K562 (cell line): ENCODE measurements around the gene RETREG2. TPM values are rescaled to one million over a fixed set of nuclear protein-coding genes. Genes with fewer than 3 reads are reported as not detected.

Source experiments
- ATAC-seq: fragments of 200-7000 bp; cut with Tn5 transposase; 3 replicates; pipeline ENCODE4 v1.9.1; 2020; ENCODE audit warnings: moderate library complexity
- BruUV-seq: library from RNA; stranded (reverse); fragments of 400-500 nt; replicated peaks from 2 replicates; lab custom pipeline; 2021; lab: Mats Ljungman, UMichigan
- CTCF ChIA-PET: fragments of 300-600 bp; formaldehyde crosslinking; extraction: SDS; loops from one replicate; lab custom pipeline; 2021; ENCODE audit warnings: low intra/inter-chr PET ratio; lab: Yijun Ruan, JAX
- POLR2A ChIA-PET: fragments of 300-600, 350-650 bp; sonication (Branson Sonifier 250); formaldehyde crosslinking; extraction: SDS; loops from one replicate; lab custom pipeline; 2021; ENCODE audit warnings: antibody characterized with exemption, inconsistent platforms; lab: Yijun Ruan, JAX
- DNase-seq, 4 experiments: peaks; one replicate each; pipeline versions ENCODE4 v3.0.0 to v3.0.0-alpha.2; 2011 to 2018; ENCODE audit warnings: low spot score in 3 of 4, mixed read lengths in 3 of 4; ENCODE audit errors: extremely low read depth in 1 of 4
- FAIRE-seq: peaks from 2 replicates; lab custom pipeline; 2011; peaks lifted over from hg19 to GRCh38; lab: Jason Lieb, UNC
- H2AFZ ChIP-seq: 2 replicates; pipeline ENCODE4 v1.6.0; 2011; ENCODE audit warnings: low read depth, low read length, control low read depth, inconsistent platforms
- H3K27ac ChIP-seq: fragments of 200-600 bp; 3 replicates; pipeline ENCODE4 v1.8.0; 2011; ENCODE audit warnings: low read depth, mild to moderate bottlenecking, control low read depth, inconsistent platforms, low read length, moderate library complexity, mixed read lengths; ENCODE audit errors: extremely low read depth
- H3K27me3 ChIP-seq, 2 experiments: fragments of 300-600 bp in 1 of 2; 2 replicates in 1 of 2; 3 replicates in 1 of 2; pipeline versions ENCODE4 v1.6.0 to v1.8.0; 2011; ENCODE audit warnings: inconsistent platforms in 2 of 2, low read length in 2 of 2, mild to moderate bottlenecking in 1 of 2, mixed read lengths in 1 of 2, moderate library complexity in 1 of 2; ENCODE audit not compliant: control insufficient read depth in 2 of 2, insufficient read depth in 2 of 2
- H3K36me3 ChIP-seq: fragments of 300-600 bp; 3 replicates; pipeline ENCODE4 v1.8.0; 2011; ENCODE audit warnings: mild to moderate bottlenecking, low read length, inconsistent platforms; ENCODE audit not compliant: control insufficient read depth, insufficient read depth
- H3K4me1 ChIP-seq, 2 experiments: fragments of 200-600 bp in 1 of 2; replicated peaks in 1 of 2; 2 replicates in 1 of 2; 3 replicates in 1 of 2; pipeline versions ENCODE4 v1.5.1 to v1.8.0; 2011; ENCODE audit warnings: inconsistent platforms in 2 of 2, low read length in 2 of 2, mild to moderate bottlenecking in 1 of 2, mixed read lengths in 1 of 2, moderate library complexity in 1 of 2; ENCODE audit not compliant: control insufficient read depth in 2 of 2, insufficient read depth in 2 of 2
- H3K4me2 ChIP-seq: 2 replicates; pipeline ENCODE4 v1.6.1; 2011; ENCODE audit warnings: low read length, control low read depth, inconsistent platforms, mixed read lengths; ENCODE audit not compliant: insufficient read depth
- H3K4me3 ChIP-seq: fragments of 200-600 bp; sonication (generic), shearing (Covaris generic); 2 replicates; pipeline ENCODE4 v1.5.1; 2016; ENCODE audit warnings: control low read depth, inconsistent platforms
- H3K79me2 ChIP-seq: fragments of 200-600 bp; 3 replicates; pipeline ENCODE4 v1.8.0; 2011; ENCODE audit warnings: low read length, inconsistent platforms; ENCODE audit not compliant: control insufficient read depth, insufficient read depth
- H3K9ac ChIP-seq, 2 experiments: 2 replicates each; pipeline versions ENCODE4 v1.6.0 to v1.6.1; 2011; ENCODE audit warnings: low read depth in 2 of 2, low read length in 2 of 2, control low read depth in 1 of 2, inconsistent platforms in 1 of 2, mild to moderate bottlenecking in 1 of 2, mixed read lengths in 1 of 2; ENCODE audit not compliant: insufficient read depth in 1 of 2
- H3K9me1 ChIP-seq: one replicate; pipeline ENCODE4 v1.6.0; 2011; ENCODE audit warnings: inconsistent platforms, mild to moderate bottlenecking, low read length, moderate library complexity; ENCODE audit not compliant: control insufficient read depth, insufficient read depth
- H3K9me3 ChIP-seq: replicated peaks from 2 replicates; pipeline ENCODE4 v1.5.1; 2011; ENCODE audit warnings: low read depth, low read length, inconsistent platforms; ENCODE audit not compliant: control insufficient read depth, insufficient read depth
- H4K20me1 ChIP-seq: replicated peaks from 2 replicates; pipeline ENCODE4 v1.6.1; 2011; ENCODE audit warnings: low read length, inconsistent platforms, mixed read lengths; ENCODE audit not compliant: control insufficient read depth, insufficient read depth
- GTF2A2 ChIP-seq: IDR thresholded peaks from 2 replicates; pipeline ENCODE4 v1.6.1; 2016; ENCODE audit warnings: mild to moderate bottlenecking, missing genetic modification characterization, missing compliant biosample characterization
- HDAC2 ChIP-seq: fragments of 450-650 bp; IDR thresholded peaks from 2 replicates; pipeline ENCODE4 v1.6.1; 2016; ENCODE audit warnings: mild to moderate bottlenecking
- HNRNPLL ChIP-seq: fragments of 200-400 bp; formaldehyde crosslinking; IDR thresholded peaks from 2 replicates; pipeline ENCODE4 v1.6.1; 2017; ENCODE audit warnings: low read length, low read depth, mild to moderate bottlenecking; ENCODE audit not compliant: poor library complexity, severe bottlenecking
- NFE2 ChIP-seq: IDR thresholded peaks from 2 replicates; pipeline ENCODE4 v1.6.1; 2014; ENCODE audit warnings: antibody characterized with exemption, low read depth
- NR4A1 ChIP-seq, 2 experiments: fragments of 250-450 bp in 1 of 2; fragments of 450-650 bp in 1 of 2; sonication (Bioruptor Pico) in 1 of 2; IDR thresholded peaks; 2 replicates each; pipeline versions ENCODE4 v1.4.0 to v1.6.1; 2016 to 2020; ENCODE audit warnings: mild to moderate bottlenecking in 2 of 2, missing compliant biosample characterization in 1 of 2, missing genetic modification characterization in 1 of 2, moderate library complexity in 1 of 2
- POLR2G ChIP-seq: fragments of 200-400 bp; formaldehyde crosslinking; IDR thresholded peaks from 2 replicates; pipeline ENCODE4 v1.6.1; 2017; ENCODE audit warnings: low read depth, mild to moderate bottlenecking, antibody characterized with exemption, low read length, moderate library complexity
- ZNF398 ChIP-seq: fragments of 250-450 bp; sonication (Bioruptor Pico); IDR thresholded peaks from 2 replicates; pipeline ENCODE4 v1.8.0; 2021; ENCODE audit warnings: moderate library complexity, mild to moderate bottlenecking, inconsistent platforms
- WGBS: fragments of 100-300 bp; shearing (Covaris generic); methylation state at CpG from one replicate; pipeline ENCODE4 v1.1.6; 2016; ENCODE audit warnings: low coverage, mixed read lengths; ENCODE audit not compliant: insufficient coverage; ENCODE audit errors: missing lambda C conversion rate; 5-methylcytosine and 5-hydroxymethylcytosine counted together
- in situ Hi-C: fragments of 300-500 bp; cut with MboI; formaldehyde crosslinking; loops from 4 replicates; pipeline ENCODE4 v1.15.0; 2018; ENCODE audit warnings: inconsistent platforms, mixed read lengths
- intact Hi-C: fragments of 100-400 bp; cut with micrococcal nuclease; formaldehyde crosslinking; loops from 2 replicates; pipeline ENCODE4 v1.14.2; 2022
- polyA plus RNA-seq, 8 experiments: library from polyadenylated mRNA; depleted of rRNA in 4 of 8; stranded (reverse) in 5 of 8; unstranded in 3 of 8; fragments of >200 nt; fragmentation: Nextera tagmentation in 2 of 8; fragmentation: Illumina TruSeq in 1 of 8; extraction: Ambion mirVana in 2 of 8; extraction: Trizol in 1 of 8; gene quantifications; 2 replicates each; pipeline versions ENCODE4 v1.2.1 to v1.2.3, GENCODE V29; 2011 to 2014; ENCODE audit warnings: inconsistent platforms in 1 of 8, missing spikeins in 1 of 8
- total RNA-seq, 7 experiments: library from RNA; depleted of rRNA in 6 of 7; stranded (reverse); fragments of >200 nt in 6 of 7; fragmentation: Illumina TruSeq in 2 of 7; extraction: Trizol in 2 of 7; gene quantifications; 2 replicates each; pipeline versions ENCODE4 v1.2.1 to v1.2.3, GENCODE V29; 2011 to 2021; ENCODE audit warnings: low replicate concordance in 1 of 7
- TF ChIP-seq, protein P1 (sequence below): fragments of 250-450 bp; sonication (Bioruptor Pico); IDR thresholded peaks from 2 replicates; pipeline ENCODE4 v1.4.0; 2020; ENCODE audit warnings: mild to moderate bottlenecking, moderate library complexity, borderline replicate concordance

Gene RETREG2
- total and polyA plus RNA-seq, 9 of the 15 experiments (the other 6 are each of a cell fraction or from before 2014, with no cell fraction given) = 4.9 to 40.1 (median 19.2) TPM

- in situ Hi-C loops = no loop called here
- no peaks in the 10 kb centered on the region for H3K79me2 ChIP-seq
- H2AFZ ChIP-seq = no peak overlapping the region
- ChIA-PET POLR2A (no interaction called here), CTCF (no interaction called here)
- intact Hi-C loops = no loop called here
- no peaks in the 10 kb centered on the region for H3K9me3 ChIP-seq
- no peaks in the 10 kb centered on the region for H3K36me3 ChIP-seq
- no peak for ATAC-seq
- no TSS peak for BruUV-seq
- no peaks in the 10 kb centered on the region for H4K20me1 ChIP-seq
- H3K4me1 ChIP-seq = peaks cover 8 to 12% of the 10 kb centered on the region in 2 experiments; a peak in 4 of 5 replicates
- H3K27ac ChIP-seq = no peak overlapping the region
- 60% methylated on average over 3 of the region's 4 CpGs for WGBS
- no peak for DNase-seq
- no peak overlapping the region for H3K4me3 ChIP-seq
- no peaks in the 10 kb centered on the region for H3K27me3 ChIP-seq
- TF ChIP-seq POLR2G (no peak), HDAC2 (no peak), NFE2 (no peak), GTF2A2 (no peak), ZNF398 (CRISPR knock-in tag) (no peak), NR4A1 (CRISPR knock-in tag; IDR thresholded peaks at IDR 0.05) (no peak), NR4A1 (tag; IDR thresholded peaks at IDR 0.05) (no peak), HNRNPLL (no peak)
- TF ChIP-seq, protein P1, sequence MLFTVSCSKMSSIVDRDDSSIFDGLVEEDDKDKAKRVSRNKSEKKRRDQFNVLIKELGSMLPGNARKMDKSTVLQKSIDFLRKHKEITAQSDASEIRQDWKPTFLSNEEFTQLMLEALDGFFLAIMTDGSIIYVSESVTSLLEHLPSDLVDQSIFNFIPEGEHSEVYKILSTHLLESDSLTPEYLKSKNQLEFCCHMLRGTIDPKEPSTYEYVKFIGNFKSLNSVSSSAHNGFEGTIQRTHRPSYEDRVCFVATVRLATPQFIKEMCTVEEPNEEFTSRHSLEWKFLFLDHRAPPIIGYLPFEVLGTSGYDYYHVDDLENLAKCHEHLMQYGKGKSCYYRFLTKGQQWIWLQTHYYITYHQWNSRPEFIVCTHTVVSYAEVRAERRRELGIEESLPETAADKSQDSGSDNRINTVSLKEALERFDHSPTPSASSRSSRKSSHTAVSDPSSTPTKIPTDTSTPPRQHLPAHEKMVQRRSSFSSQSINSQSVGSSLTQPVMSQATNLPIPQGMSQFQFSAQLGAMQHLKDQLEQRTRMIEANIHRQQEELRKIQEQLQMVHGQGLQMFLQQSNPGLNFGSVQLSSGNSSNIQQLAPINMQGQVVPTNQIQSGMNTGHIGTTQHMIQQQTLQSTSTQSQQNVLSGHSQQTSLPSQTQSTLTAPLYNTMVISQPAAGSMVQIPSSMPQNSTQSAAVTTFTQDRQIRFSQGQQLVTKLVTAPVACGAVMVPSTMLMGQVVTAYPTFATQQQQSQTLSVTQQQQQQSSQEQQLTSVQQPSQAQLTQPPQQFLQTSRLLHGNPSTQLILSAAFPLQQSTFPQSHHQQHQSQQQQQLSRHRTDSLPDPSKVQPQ = no peak
- no peak for FAIRE-seq
- H3K9ac ChIP-seq = no peak overlapping the region
- no peak overlapping the region for H3K4me2 ChIP-seq
- H3K9me1 ChIP-seq = no peaks in the 10 kb centered on the region
Measured at GRCh38 chr2:219131744-219132143, 46.3 kb upstream of the RETREG2 start.
